H9 (cell line): ENCODE measurements around the gene KLHDC8A. TPM values are rescaled to one million over a fixed set of nuclear protein-coding genes. Genes with fewer than 3 reads are reported as not detected.

Experiments used
- DNase-seq: peaks from one replicate; pipeline ENCODE4 v3.0.0-alpha.2; 2017
- H2AFZ ChIP-seq: one replicate; pipeline ENCODE4 v1.6.1; 2013; ENCODE audit warnings: mild to moderate bottlenecking, low read length, control low read depth, moderate library complexity
- H2AK5ac ChIP-seq: 2 replicates; pipeline ENCODE4 v1.6.1; 2013; ENCODE audit warnings: low read length, control low read depth, mixed read lengths; ENCODE audit not compliant: insufficient read length
- H2BK120ac ChIP-seq: one replicate; pipeline ENCODE4 v1.6.1; 2013; ENCODE audit warnings: low read depth, mild to moderate bottlenecking, low read length, control low read depth, inconsistent platforms; ENCODE audit not compliant: poor library complexity, severe bottlenecking
- H2BK12ac ChIP-seq: 2 replicates; pipeline ENCODE4 v1.6.1; 2013; ENCODE audit warnings: low read length, control low read depth, mixed read lengths, low read depth; ENCODE audit not compliant: insufficient read length
- H2BK15ac ChIP-seq: 2 replicates; pipeline ENCODE4 v1.6.1; 2013; ENCODE audit warnings: low read depth, low read length, control low read depth
- H2BK20ac ChIP-seq: one replicate; pipeline ENCODE4 v1.6.1; 2013; ENCODE audit warnings: low read depth, mild to moderate bottlenecking, low read length, control low read depth, inconsistent platforms; ENCODE audit not compliant: poor library complexity, severe bottlenecking
- H2BK5ac ChIP-seq: 2 replicates; pipeline ENCODE4 v1.6.1; 2013; ENCODE audit warnings: low read length, control low read depth, mixed read lengths; ENCODE audit not compliant: insufficient read length
- H3K14ac ChIP-seq: 2 replicates; pipeline ENCODE4 v1.6.1; 2013; ENCODE audit warnings: low read length, control low read depth; ENCODE audit not compliant: insufficient read depth
- H3K18ac ChIP-seq: 2 replicates; pipeline ENCODE4 v1.6.1; 2013; ENCODE audit warnings: low read depth, mild to moderate bottlenecking, mixed read lengths, low read length, control low read depth; ENCODE audit not compliant: insufficient read length
- H3K23ac ChIP-seq: 2 replicates; pipeline ENCODE4 v1.6.1; 2013; ENCODE audit warnings: low read length, control low read depth, mixed read lengths, low read depth; ENCODE audit not compliant: insufficient read length
- H3K23me2 ChIP-seq: 2 replicates; pipeline ENCODE4 v1.6.1; 2013; ENCODE audit warnings: low read depth, mild to moderate bottlenecking, mixed read lengths, low read length, control low read depth; ENCODE audit not compliant: insufficient read length, poor library complexity, severe bottlenecking
- H3K27ac ChIP-seq: 2 replicates; pipeline ENCODE4 v1.5.1; 2013; ENCODE audit warnings: low read length, control low read depth, mixed read lengths, low read depth; ENCODE audit not compliant: insufficient read length
- H3K27me3 ChIP-seq: 2 replicates; pipeline ENCODE4 v1.6.1; 2013; ENCODE audit warnings: low read length, control low read depth, inconsistent platforms; ENCODE audit not compliant: insufficient read depth
- H3K4ac ChIP-seq: 2 replicates; pipeline ENCODE4 v1.6.1; 2013; ENCODE audit warnings: low read depth, mild to moderate bottlenecking, control low read depth, inconsistent platforms, low read length, moderate library complexity
- H3K4me1 ChIP-seq: 2 replicates; pipeline ENCODE4 v1.6.1; 2013; ENCODE audit warnings: low read length, control low read depth, inconsistent platforms; ENCODE audit not compliant: insufficient read depth
- H3K4me2 ChIP-seq: 2 replicates; pipeline ENCODE4 v1.6.1; 2013; ENCODE audit warnings: low read length, control low read depth, mixed read lengths; ENCODE audit not compliant: insufficient read length, insufficient read depth
- H3K56ac ChIP-seq: 2 replicates; pipeline ENCODE4 v1.6.1; 2013; ENCODE audit warnings: low read depth, mild to moderate bottlenecking, mixed read lengths, low read length, control low read depth; ENCODE audit not compliant: insufficient read length
- H3K79me1 ChIP-seq: 2 replicates; pipeline ENCODE4 v1.6.1; 2013; ENCODE audit warnings: low read depth, mild to moderate bottlenecking, moderate library complexity, low read length, control low read depth, inconsistent platforms; ENCODE audit not compliant: insufficient read depth, poor library complexity, severe bottlenecking
- H3K79me2 ChIP-seq: 2 replicates; pipeline ENCODE4 v1.6.1; 2013; ENCODE audit warnings: low read length, control low read depth, inconsistent platforms; ENCODE audit not compliant: insufficient read depth
- H3K9ac ChIP-seq: 2 replicates; pipeline ENCODE4 v1.6.1; 2013; ENCODE audit warnings: low read length, control low read depth, mixed read lengths; ENCODE audit not compliant: insufficient read length; ENCODE audit errors: extremely low read depth
- H3K9me3 ChIP-seq: one replicate; pipeline ENCODE4 v1.6.1; 2013; ENCODE audit warnings: low read depth, low read length, inconsistent platforms; ENCODE audit not compliant: control insufficient read depth
- H3T11ph ChIP-seq: one replicate; pipeline ENCODE4 v1.6.1; 2013; ENCODE audit warnings: mild to moderate bottlenecking, low read length, control low read depth, inconsistent platforms
- H4K20me1 ChIP-seq: one replicate; pipeline ENCODE4 v1.6.1; 2013; ENCODE audit not compliant: control insufficient read depth, insufficient read length, insufficient read depth
- H4K5ac ChIP-seq: 2 replicates; pipeline ENCODE4 v1.6.1; 2013; ENCODE audit warnings: low read depth, mild to moderate bottlenecking, mixed read lengths, low read length, control low read depth; ENCODE audit not compliant: insufficient read length
- H4K8ac ChIP-seq: replicated peaks from 2 replicates; pipeline ENCODE4 v1.6.1; 2013; ENCODE audit warnings: low read length, control low read depth, mixed read lengths, low read depth; ENCODE audit not compliant: insufficient read length
- H4K91ac ChIP-seq: 2 replicates; pipeline ENCODE4 v1.6.1; 2013; ENCODE audit warnings: low read depth, mild to moderate bottlenecking, moderate library complexity, mixed read lengths, low read length, control low read depth; ENCODE audit not compliant: insufficient read length
- H3K27ac Mint-ChIP-seq, 3 experiments: 2 replicates in 2 of 3; 3 replicates in 1 of 3; pipeline ENCODE4 v1.8.0; 2020 to 2021; ENCODE audit warnings: mixed read lengths in 3 of 3, mild to moderate bottlenecking in 1 of 3, moderate library complexity in 1 of 3
- H3K27me3 Mint-ChIP-seq: 2 replicates; pipeline ENCODE4 v1.8.0; 2021; ENCODE audit warnings: low read depth, mild to moderate bottlenecking, moderate library complexity, mixed read lengths
- H3K36me3 Mint-ChIP-seq, 3 experiments: 2 replicates in 2 of 3; 3 replicates in 1 of 3; pipeline ENCODE4 v1.8.0; 2020 to 2021; ENCODE audit warnings: low read depth in 3 of 3, mixed read lengths in 3 of 3; ENCODE audit not compliant: insufficient read depth in 1 of 3
- H3K4me1 Mint-ChIP-seq, 2 experiments: 2 replicates each; pipeline ENCODE4 v1.8.0; 2020; ENCODE audit warnings: mixed read lengths in 2 of 2
- H3K4me3 Mint-ChIP-seq, 2 experiments: 2 replicates in 1 of 2; 3 replicates in 1 of 2; pipeline ENCODE4 v1.8.0; 2020 to 2021; ENCODE audit warnings: mild to moderate bottlenecking in 2 of 2, mixed read lengths in 2 of 2, moderate library complexity in 1 of 2
- H3K9me3 Mint-ChIP-seq, 2 experiments: 2 replicates in 1 of 2; 3 replicates in 1 of 2; pipeline ENCODE4 v1.8.0; 2020; ENCODE audit warnings: mild to moderate bottlenecking in 2 of 2, mixed read lengths in 2 of 2, moderate library complexity in 1 of 2
- WGBS: extraction: QIAGEN DNeasy Blood & Tissue Kit; methylation state at CpG from one replicate; pipeline ENCODE4 v1.1.7; 2013; ENCODE audit warnings: missing lambda C conversion rate, low lambda C conversion rate, mixed read lengths; ENCODE audit not compliant: insufficient read length; ENCODE audit errors: extremely low coverage; 5-methylcytosine and 5-hydroxymethylcytosine counted together
- total RNA-seq: library from RNA; stranded (reverse); gene quantifications from 2 replicates; pipeline ENCODE4 v1.2.1, GENCODE V29; 2021
- TF ChIP-seq, protein P1 (sequence below): fragments of 200-600 bp; sonication (generic); conservative IDR thresholded peaks from 3 replicates; pipeline ENCODE4 v1.8.0; 2021; ENCODE audit warnings: antibody characterized with exemption, mild to moderate bottlenecking

KLHDC8A gene
- total RNA-seq, 1 experiment from 2014 or later, result 0.96 TPM

DNA sequence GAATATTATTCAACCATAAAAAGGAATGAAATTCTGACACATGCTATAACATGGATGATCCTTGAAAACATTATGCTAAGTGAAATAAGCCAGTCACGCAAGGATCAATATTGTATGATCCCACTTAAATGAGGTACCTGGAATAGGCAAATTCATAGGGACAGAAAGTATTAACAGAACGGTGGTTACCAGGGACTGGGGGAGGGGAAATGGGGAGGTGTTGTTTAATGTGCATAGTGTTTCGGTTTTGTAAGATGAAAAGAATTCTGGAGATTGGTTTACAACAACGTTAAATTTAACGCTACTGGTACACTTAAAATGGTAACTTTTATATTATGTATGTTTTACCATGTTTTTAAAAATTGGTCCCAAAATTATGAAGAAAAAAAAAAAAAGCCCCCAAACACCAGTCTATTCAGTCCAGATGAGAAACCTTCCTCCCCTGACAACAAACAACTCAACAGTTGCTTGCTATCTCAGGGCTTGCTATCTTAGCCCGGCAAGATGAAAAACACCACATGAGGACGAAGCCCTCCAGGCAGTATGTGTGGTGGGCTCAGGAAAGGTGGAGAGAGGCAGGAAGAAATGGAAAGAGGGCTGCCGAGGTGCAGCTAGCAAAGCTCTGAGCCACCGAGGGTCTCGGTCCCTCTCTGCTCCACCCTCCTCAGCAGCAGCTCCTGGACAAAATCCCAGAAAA is 43.7 kb downstream of the KLHDC8A start:
- peaks cover 63 to 64% of the 10 kb centered on the region in 2 experiments for H3K4me1 Mint-ChIP-seq
- peak overlapping the region; percentile 23 for H3K4me2 ChIP-seq

More for the DNA sequence above, 43.7 kb downstream of the KLHDC8A start:
- TF ChIP-seq, protein P1, sequence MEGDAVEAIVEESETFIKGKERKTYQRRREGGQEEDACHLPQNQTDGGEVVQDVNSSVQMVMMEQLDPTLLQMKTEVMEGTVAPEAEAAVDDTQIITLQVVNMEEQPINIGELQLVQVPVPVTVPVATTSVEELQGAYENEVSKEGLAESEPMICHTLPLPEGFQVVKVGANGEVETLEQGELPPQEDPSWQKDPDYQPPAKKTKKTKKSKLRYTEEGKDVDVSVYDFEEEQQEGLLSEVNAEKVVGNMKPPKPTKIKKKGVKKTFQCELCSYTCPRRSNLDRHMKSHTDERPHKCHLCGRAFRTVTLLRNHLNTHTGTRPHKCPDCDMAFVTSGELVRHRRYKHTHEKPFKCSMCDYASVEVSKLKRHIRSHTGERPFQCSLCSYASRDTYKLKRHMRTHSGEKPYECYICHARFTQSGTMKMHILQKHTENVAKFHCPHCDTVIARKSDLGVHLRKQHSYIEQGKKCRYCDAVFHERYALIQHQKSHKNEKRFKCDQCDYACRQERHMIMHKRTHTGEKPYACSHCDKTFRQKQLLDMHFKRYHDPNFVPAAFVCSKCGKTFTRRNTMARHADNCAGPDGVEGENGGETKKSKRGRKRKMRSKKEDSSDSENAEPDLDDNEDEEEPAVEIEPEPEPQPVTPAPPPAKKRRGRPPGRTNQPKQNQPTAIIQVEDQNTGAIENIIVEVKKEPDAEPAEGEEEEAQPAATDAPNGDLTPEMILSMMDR, result no peak
- no peak overlapping the region for H2BK15ac ChIP-seq
- H4K8ac ChIP-seq, result no peak overlapping the region
- peaks cover 22% of the 10 kb centered on the region for H3K4me1 ChIP-seq
- Mint-ChIP-seq H3K27me3 (peaks cover 3% of the 10 kb centered on the region), H3K27ac (peak overlapping the region; percentile 98 to 100 (median 99)), H3K9me3 (no peaks in the 10 kb centered on the region), H3K36me3 (peaks cover 22 to 50% (median 45%) of the 10 kb centered on the region in 3 experiments), H3K4me3 (peak overlapping the region; percentile 54 to 69; a peak in 4 of 5 replicates)
- H3K14ac ChIP-seq, result peak overlapping the region; percentile 85; the same call in 1 of the 2 replicates
- H3K9ac ChIP-seq, result no peak overlapping the region
- peaks cover 22% of the 10 kb centered on the region; the same call in 1 of the 2 replicates for H3K79me2 ChIP-seq
- H2AK5ac ChIP-seq, result no peak overlapping the region
- peaks cover 3% of the 10 kb centered on the region for H3K23me2 ChIP-seq
- H2BK20ac ChIP-seq, result no peak overlapping the region
- H2BK5ac ChIP-seq, result no peak overlapping the region
- peak overlapping the region; percentile 58 for H2BK12ac ChIP-seq
- peak overlapping the region; percentile 16 for H3K27ac ChIP-seq
- no peak overlapping the region for H3T11ph ChIP-seq
- no peak overlapping the region for H3K56ac ChIP-seq
- H4K91ac ChIP-seq, result peak overlapping the region; percentile 50
- H3K18ac ChIP-seq, result peak overlapping the region; percentile 73
- H3K79me1 ChIP-seq, result peaks cover 14% of the 10 kb centered on the region
- no peaks in the 10 kb centered on the region for H3K9me3 ChIP-seq
- no peak overlapping the region for H2BK120ac ChIP-seq
- H3K23ac ChIP-seq, result no peak overlapping the region
- no peak overlapping the region for H2AFZ ChIP-seq
- no peaks in the 10 kb centered on the region for H4K20me1 ChIP-seq
- H4K5ac ChIP-seq, result no peak overlapping the region
- no peaks in the 10 kb centered on the region for H3K27me3 ChIP-seq
- H3K4ac ChIP-seq, result no peak overlapping the region
- WGBS, result no CpG with 5 or more reads among the region's 10 CpGs
- DNase-seq, result no peak
